Measurements from ENCODE around the gene CHID1. TPM values are rescaled to one million over a fixed set of nuclear protein-coding genes. Genes with fewer than 3 reads are reported as not detected.

Gene CHID1
- total and polyA plus RNA-seq, 5 experiments from 2014 or later: 50.2 to 61.5 (median 54.7) TPM

GRCh38 chr11:904380-904779 lies 6.2 kb downstream of the CHID1 start:
- POLR2A ChIA-PET: no interaction called here
- Mint-ChIP-seq H3K27me3 (no peaks in the 10 kb centered on the region), H3K4me3 (no peak overlapping the region), H3K9me3 (no peaks in the 10 kb centered on the region), H3K36me3 (peaks cover 6 to 48% (median 18%) of the 10 kb centered on the region in 3 donors), H3K4me1 (peaks cover 10 to 15% (median 14%) of the 10 kb centered on the region in 4 donors), H3K27ac (no peak overlapping the region)
- DNase-seq (no peak), ATAC-seq (no peak)

- DNase-seq: no peak
- Mint-ChIP-seq H3K36me3 (peaks cover 6 to 49% (median 18%) of the 10 kb centered on the region in 3 donors), H3K27me3 (no peaks in the 10 kb centered on the region), H3K4me3 (no peak overlapping the region), H3K27ac (no peak overlapping the region), H3K9me3 (no peaks in the 10 kb centered on the region), H3K4me1 (peaks cover 0 to 6% (median 2%) of the 10 kb centered on the region in 4 donors)
- POLR2A ChIA-PET: interaction anchor here (0.6 kb wide), 1 partner anchor 91 kb away, joined by 3 read pairs; no protein-coding TSS in a partner anchor
- no peak for ATAC-seq
Observed at GRCh38 chr11:901452-902061, 9.1 kb downstream of the CHID1 start.

GRCh38 chr11:900545-900944 lies 10.1 kb downstream of the CHID1 start:
- POLR2A ChIA-PET: interaction anchor here (0.6 kb wide), 1 partner anchor 90 kb away, joined by 3 read pairs; no protein-coding TSS in a partner anchor
- Mint-ChIP-seq H3K4me1 (peaks cover 0 to 6% (median 1%) of the 10 kb centered on the region in 4 donors), H3K27me3 (no peaks in the 10 kb centered on the region), H3K27ac (no peak overlapping the region), H3K9me3 (no peaks in the 10 kb centered on the region), H3K4me3 (no peak overlapping the region), H3K36me3 (peaks cover 6 to 43% (median 18%) of the 10 kb centered on the region in 3 donors)
- no peak for ATAC-seq
- DNase-seq: no peak

- Mint-ChIP-seq H3K4me3 (no peak overlapping the region), H3K36me3 (peaks cover 6 to 42% (median 18%) of the 10 kb centered on the region in 3 donors), H3K9me3 (no peaks in the 10 kb centered on the region), H3K4me1 (peaks cover 0 to 6% (median under 1%) of the 10 kb centered on the region in 4 donors), H3K27ac (no peak overlapping the region), H3K27me3 (no peaks in the 10 kb centered on the region)
- ATAC-seq: no peak
- DNase-seq: no peak
- POLR2A ChIA-PET: no interaction called here
Observed at GRCh38 chr11:899724-900123, 10.9 kb downstream of the CHID1 start.

GRCh38 chr11:898540-899190 lies 11.9 kb downstream of the CHID1 start:
- Mint-ChIP-seq H3K27ac (no peak overlapping the region), H3K4me1 (peaks cover 0 to 4% (median under 1%) of the 10 kb centered on the region in 4 donors), H3K36me3 (peaks cover 6 to 34% (median 14%) of the 10 kb centered on the region in 3 donors), H3K27me3 (no peaks in the 10 kb centered on the region), H3K4me3 (no peak overlapping the region), H3K9me3 (no peaks in the 10 kb centered on the region)
- ATAC-seq (no peak), DNase-seq (no peak)
- POLR2A ChIA-PET: no interaction called here

GRCh38 chr11:898143-898511 lies 12.5 kb downstream of the CHID1 start:
- ATAC-seq (no peak), DNase-seq (no peak)
- Mint-ChIP-seq H3K36me3 (peaks cover 6 to 30% (median 14%) of the 10 kb centered on the region in 3 donors), H3K27me3 (no peaks in the 10 kb centered on the region), H3K9me3 (no peaks in the 10 kb centered on the region), H3K4me3 (no peak overlapping the region), H3K27ac (no peak overlapping the region), H3K4me1 (peaks cover 0 to 6% (median 0%) of the 10 kb centered on the region in 4 donors)
- POLR2A ChIA-PET: no interaction called here

GRCh38 chr11:897253-898142 lies 13.1 kb downstream of the CHID1 start:
- DNase-seq (no peak), ATAC-seq (no peak)
- POLR2A ChIA-PET: interaction anchor here (0.6 kb wide), 1 partner anchor 13 kb away, joined by 3 read pairs; no protein-coding TSS in a partner anchor
- Mint-ChIP-seq H3K27me3 (no peaks in the 10 kb centered on the region), H3K4me1 (peaks cover 0 to 6% (median 0%) of the 10 kb centered on the region in 4 donors), H3K9me3 (no peaks in the 10 kb centered on the region), H3K27ac (no peak overlapping the region), H3K4me3 (no peak overlapping the region), H3K36me3 (peaks cover 6 to 23% (median 9%) of the 10 kb centered on the region in 3 donors)

- Mint-ChIP-seq H3K36me3 (peaks cover 0 to 5% (median 0%) of the 10 kb centered on the region in 3 donors), H3K27me3 (no peaks in the 10 kb centered on the region), H3K9me3 (no peaks in the 10 kb centered on the region), H3K4me3 (no peak overlapping the region), H3K4me1 (peaks cover 0 to 2% (median 0%) of the 10 kb centered on the region in 4 donors), H3K27ac (no peak overlapping the region)
- no peak for ATAC-seq
- no peak for DNase-seq
- POLR2A ChIA-PET: no interaction called here
Observed at GRCh38 chr11:895331-896110, 15.1 kb downstream of the CHID1 start.

- DNase-seq (no peak), ATAC-seq (no peak)
- peaks cover 0 to 2% (median 0%) of the 10 kb centered on the region in 4 donors for H3K4me1 Mint-ChIP-seq
- H3K4me3 Mint-ChIP-seq: no peak overlapping the region
- POLR2A ChIA-PET: interaction anchor here (0.7 kb wide), 1 partner anchor 91 kb away, joined by 9 read pairs; no protein-coding TSS in a partner anchor
- no peak overlapping the region for H3K27ac Mint-ChIP-seq
- H3K27me3 Mint-ChIP-seq: no peaks in the 10 kb centered on the region
- H3K9me3 Mint-ChIP-seq: no peaks in the 10 kb centered on the region
- H3K36me3 Mint-ChIP-seq: peaks cover 0 to 2% (median 0%) of the 10 kb centered on the region in 3 donors
Observed at GRCh38 chr11:894575-895201, 15.9 kb downstream of the CHID1 start.

- no peak for DNase-seq
- ATAC-seq: no peak
- no peaks in the 10 kb centered on the region for H3K36me3 Mint-ChIP-seq
- H3K4me1 Mint-ChIP-seq: peaks cover 0 to 5% (median 3%) of the 10 kb centered on the region in 4 donors
- no peak overlapping the region for H3K27ac Mint-ChIP-seq
- no peak overlapping the region for H3K4me3 Mint-ChIP-seq
- no peaks in the 10 kb centered on the region for H3K9me3 Mint-ChIP-seq
- POLR2A ChIA-PET: no interaction called here
- H3K27me3 Mint-ChIP-seq: no peaks in the 10 kb centered on the region
Observed at GRCh38 chr11:893008-893654, 17.5 kb downstream of the CHID1 start.

GRCh38 chr11:890794-891540 lies 19.6 kb downstream of the CHID1 start:
- H3K27ac Mint-ChIP-seq: no peak overlapping the region
- ATAC-seq: no peak
- H3K36me3 Mint-ChIP-seq: peaks cover 0 to 9% (median 0%) of the 10 kb centered on the region in 3 donors
- no peak overlapping the region for H3K4me3 Mint-ChIP-seq
- POLR2A ChIA-PET: interaction anchor here (0.5 kb wide), 2 partner anchors 29 to 84 kb away, joined by 3 to 4 read pairs; no protein-coding TSS in a partner anchor
- H3K9me3 Mint-ChIP-seq: no peaks in the 10 kb centered on the region
- no peaks in the 10 kb centered on the region for H3K27me3 Mint-ChIP-seq
- no peak for DNase-seq
- peaks cover 0 to 7% (median 5%) of the 10 kb centered on the region in 4 donors for H3K4me1 Mint-ChIP-seq

Measured in naive thymus-derived CD8-positive, alpha-beta T cell (primary cell).